Stimulated activated naive CD8-positive, alpha-beta T cell treated with anti-CD3 and anti-CD28 coated beads, Interleukin-15, Interleukin-2, amounts not matched to agents 100 ng/mL and 50 ng/mL, for 24 hours (primary cell): ENCODE data around the gene TRABD2A.
A peak's percentile ranks its signal among the peaks of the same experiment; 100 is the strongest.
"Not testable (repeated sequence)": the region's sequence is repeated elsewhere in the genome, so short reads cannot be mapped to it uniquely, and the experiment has no call there.

ENCODE experiments used
- H3K27ac Mint-ChIP-seq: one replicate; pipeline ENCODE4 v1.8.0; 2021; ENCODE audit warnings: mild to moderate bottlenecking, mixed read lengths
- H3K27me3 Mint-ChIP-seq: one replicate; pipeline ENCODE4 v1.8.0; 2021; ENCODE audit warnings: mixed read lengths
- H3K36me3 Mint-ChIP-seq: one replicate; pipeline ENCODE4 v1.8.0; 2021; ENCODE audit warnings: low read depth, mixed read lengths
- H3K4me1 Mint-ChIP-seq: one replicate; pipeline ENCODE4 v1.8.0; 2021; ENCODE audit warnings: low read depth, mixed read lengths
- H3K4me3 Mint-ChIP-seq: one replicate; pipeline ENCODE4 v1.8.0; 2021; ENCODE audit warnings: mild to moderate bottlenecking, mixed read lengths
- H3K9me3 Mint-ChIP-seq: one replicate; pipeline ENCODE4 v1.8.0; 2021; ENCODE audit warnings: mixed read lengths

Gene TRABD2A

DNA sequence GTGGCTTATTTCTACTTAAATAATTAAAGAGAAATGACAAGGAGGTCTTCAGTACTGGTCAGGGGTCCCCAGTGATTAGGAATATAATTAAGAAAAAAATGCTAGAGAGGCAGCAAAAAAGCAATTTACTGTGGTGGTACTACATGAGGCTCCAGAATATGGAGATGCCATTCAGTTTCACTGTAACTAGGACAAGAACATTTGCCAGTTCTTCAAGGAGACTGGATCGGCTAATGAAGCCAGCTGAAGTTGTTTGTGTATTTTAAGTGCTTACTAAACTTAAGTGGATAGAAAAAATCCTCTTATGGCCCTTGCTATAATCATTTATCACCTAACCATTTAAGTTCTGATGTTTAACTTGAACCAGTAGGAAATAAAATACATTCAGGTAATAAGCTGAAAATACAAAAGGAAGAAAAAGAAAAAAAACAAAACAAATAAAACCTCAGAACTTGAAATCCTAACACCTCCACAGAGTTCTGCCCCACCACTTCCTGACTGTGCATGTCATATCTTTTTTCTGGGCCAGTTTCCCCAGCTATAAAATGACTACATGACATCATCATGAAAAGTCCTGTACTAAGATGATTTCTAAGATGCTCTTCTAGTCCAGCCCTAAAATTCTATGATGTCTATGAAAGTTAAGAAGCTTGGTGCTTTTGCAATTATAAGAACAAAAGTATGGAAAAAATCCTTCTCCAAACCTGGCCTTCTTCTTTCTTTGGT, 98.0 kb downstream of the TRABD2A start:
- H3K4me3 Mint-ChIP-seq: peak overlapping the region; percentile 6
- no peaks in the 10 kb centered on the region for H3K36me3 Mint-ChIP-seq
- peaks cover 6% of the 10 kb centered on the region for H3K9me3 Mint-ChIP-seq
- H3K4me1 Mint-ChIP-seq: peaks cover 70% of the 10 kb centered on the region
- no peaks in the 10 kb centered on the region for H3K27me3 Mint-ChIP-seq
- H3K27ac Mint-ChIP-seq: peak overlapping the region; percentile 81

DNA sequence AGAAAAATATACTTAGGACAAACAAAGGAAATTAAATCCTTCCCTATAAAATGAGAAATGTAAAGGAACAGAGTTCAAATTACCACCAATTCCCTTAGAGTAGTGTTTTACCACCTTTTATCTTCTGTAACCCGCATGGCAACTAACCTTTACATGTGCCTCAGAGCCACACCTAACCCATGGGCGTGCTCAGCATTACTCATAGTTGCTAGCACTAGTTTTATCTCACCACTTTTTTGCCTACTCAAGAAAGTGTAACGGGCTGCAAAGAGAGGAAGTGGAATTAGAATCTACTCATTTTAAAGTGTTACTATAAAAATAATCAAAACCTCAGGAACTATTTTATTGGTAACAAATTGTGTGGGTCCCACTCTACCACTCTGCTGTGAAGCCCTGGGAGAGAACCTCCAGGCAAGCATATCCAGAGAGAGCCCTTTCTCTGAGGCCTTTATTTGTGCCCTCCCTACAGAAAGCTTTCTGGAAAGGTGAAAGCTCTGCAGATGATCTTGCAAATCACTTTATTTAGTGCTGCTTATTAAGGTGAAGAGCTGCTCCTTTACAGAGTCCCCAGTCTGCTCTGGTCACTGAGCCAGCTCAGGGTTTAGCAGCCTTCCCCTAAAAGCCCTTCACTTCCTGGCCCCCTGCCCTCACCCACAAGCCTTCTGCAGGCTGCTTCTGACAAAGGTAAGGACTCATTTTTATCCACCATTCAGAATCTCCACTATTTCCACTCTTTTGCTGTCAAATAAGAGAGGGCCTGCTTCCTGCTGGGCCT, 98.8 kb downstream of the TRABD2A start:
- Mint-ChIP-seq H3K4me1 (peaks cover 70% of the 10 kb centered on the region), H3K9me3 (peaks cover 10% of the 10 kb centered on the region), H3K36me3 (peaks cover 3% of the 10 kb centered on the region), H3K27me3 (no peaks in the 10 kb centered on the region), H3K4me3 (no peak overlapping the region), H3K27ac (peak overlapping the region; percentile 81)

DNA sequence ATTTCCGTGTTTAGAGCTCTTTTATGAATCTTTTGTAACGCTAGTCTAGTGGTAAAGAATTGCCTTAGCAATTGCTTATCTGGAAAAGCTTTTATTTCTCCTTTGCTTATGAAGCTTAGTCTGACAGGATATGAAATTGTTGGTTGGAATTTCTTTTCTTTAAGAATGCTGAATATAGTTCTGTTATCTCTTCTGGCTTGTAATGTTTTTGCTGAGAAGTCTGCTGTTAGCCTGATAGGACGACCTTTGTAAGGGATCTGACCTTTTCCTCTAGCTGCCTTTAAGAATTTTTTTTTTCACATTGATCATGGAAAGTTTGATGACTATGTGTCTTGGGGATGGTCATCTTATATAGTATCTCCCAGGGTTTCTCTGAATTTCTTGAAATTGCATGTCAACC, 101.1 kb downstream of the TRABD2A start:
- peak overlapping the region; percentile 78 for H3K27ac Mint-ChIP-seq
- H3K4me1 Mint-ChIP-seq: peaks cover 63% of the 10 kb centered on the region
- no peaks in the 10 kb centered on the region for H3K27me3 Mint-ChIP-seq
- H3K4me3 Mint-ChIP-seq: peak overlapping the region; percentile 21
- H3K9me3 Mint-ChIP-seq: peaks cover 12% of the 10 kb centered on the region
- peaks cover 11% of the 10 kb centered on the region for H3K36me3 Mint-ChIP-seq

DNA sequence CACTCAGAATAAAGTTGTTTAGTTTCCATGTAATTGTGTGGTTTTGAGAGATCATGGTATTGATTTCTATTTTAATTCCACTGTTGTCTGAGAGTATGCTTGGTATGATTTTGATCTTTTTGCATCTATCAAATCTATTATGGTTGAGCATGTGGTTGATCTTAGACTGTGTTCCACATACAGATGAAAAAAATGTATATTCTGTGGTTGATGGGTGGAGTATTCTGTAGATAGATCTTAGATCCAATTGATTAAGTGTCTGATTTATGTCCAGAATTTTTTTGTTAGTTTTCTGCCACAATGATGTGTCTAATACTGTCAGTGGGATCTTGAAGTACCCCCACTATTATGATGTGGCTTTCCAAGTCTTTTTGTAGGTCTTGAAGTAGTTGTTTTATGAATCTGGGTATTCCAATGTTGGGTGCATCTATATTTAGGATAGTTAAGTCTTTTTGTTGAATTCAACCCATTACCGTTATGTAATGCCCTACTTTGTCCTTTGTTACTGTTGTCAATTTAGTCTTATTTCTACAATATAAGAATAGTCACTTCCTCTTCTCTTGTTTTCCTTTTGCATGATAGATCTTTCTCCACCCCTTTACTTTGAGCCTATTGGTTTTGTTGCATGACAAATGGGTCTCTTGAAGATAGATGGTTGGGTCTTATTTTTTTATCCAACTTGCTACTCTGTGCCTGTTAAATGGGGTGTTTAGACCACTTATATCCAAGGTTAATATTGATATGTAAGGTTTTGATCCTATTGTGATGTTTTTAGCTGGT, 101.8 kb downstream of the TRABD2A start:
- no peaks in the 10 kb centered on the region for H3K27me3 Mint-ChIP-seq
- H3K4me3 Mint-ChIP-seq: no peak overlapping the region
- H3K36me3 Mint-ChIP-seq: peaks cover 12% of the 10 kb centered on the region
- peaks cover 56% of the 10 kb centered on the region for H3K4me1 Mint-ChIP-seq
- peak overlapping the region; percentile 78 for H3K27ac Mint-ChIP-seq
- peaks cover 18% of the 10 kb centered on the region for H3K9me3 Mint-ChIP-seq

DNA sequence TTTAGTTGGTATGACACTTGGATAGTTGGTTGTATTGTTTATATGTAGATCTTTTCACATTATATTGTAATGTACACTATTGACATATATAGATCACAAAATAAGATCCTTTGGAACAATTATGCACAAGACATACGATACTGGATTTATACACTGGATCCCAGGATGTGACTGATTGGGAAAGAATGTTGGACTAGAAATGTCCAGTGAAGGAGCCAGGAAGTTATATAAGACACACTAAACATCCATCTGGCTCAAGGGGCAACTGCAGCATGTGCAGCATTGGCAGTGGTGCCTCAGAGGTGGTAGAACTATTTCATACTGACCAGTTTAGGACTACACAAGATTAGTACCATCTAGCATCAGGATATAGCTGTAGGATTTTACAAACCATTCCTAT, 104.9 kb downstream of the TRABD2A start:
- peaks cover 36% of the 10 kb centered on the region for H3K9me3 Mint-ChIP-seq
- peaks cover 23% of the 10 kb centered on the region for H3K36me3 Mint-ChIP-seq
- no peak overlapping the region for H3K4me3 Mint-ChIP-seq
- H3K27me3 Mint-ChIP-seq: no peaks in the 10 kb centered on the region
- H3K4me1 Mint-ChIP-seq: peaks cover 25% of the 10 kb centered on the region
- no peak overlapping the region for H3K27ac Mint-ChIP-seq

DNA sequence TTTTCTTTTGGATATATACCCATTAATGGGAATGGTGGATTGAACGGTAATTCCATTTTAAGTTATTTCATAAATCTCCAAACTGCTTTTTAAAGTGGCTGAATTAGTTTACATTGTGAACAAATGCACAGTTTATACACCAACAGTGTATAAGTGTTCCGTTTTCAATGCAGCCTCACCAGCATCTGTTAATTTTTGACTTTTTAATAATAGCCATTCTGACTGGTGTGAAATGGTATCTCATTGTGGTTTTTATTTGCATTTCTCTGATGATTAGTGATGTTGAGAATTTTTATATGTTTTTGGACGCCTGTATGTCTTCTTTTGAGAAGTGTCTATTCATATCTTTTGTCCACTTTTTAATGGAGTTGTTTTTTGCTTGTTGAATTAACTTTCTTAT, 107.3 kb downstream of the TRABD2A start:
- not testable (repeated sequence) for H3K4me1 Mint-ChIP-seq, H3K27me3 Mint-ChIP-seq, H3K4me3 Mint-ChIP-seq, H3K27ac Mint-ChIP-seq
- Mint-ChIP-seq H3K36me3 (peaks cover 24% of the 10 kb centered on the region), H3K9me3 (peaks cover 35% of the 10 kb centered on the region)
